GM21825 (cell line): ENCODE measurements around the gene FGGY.
"Not testable (repeated sequence)": the region's sequence is repeated elsewhere in the genome, so short reads cannot be mapped to it uniquely, and the experiment has no call there.

Source experiments
- ATAC-seq: cut with Tn5 transposase; IDR thresholded peaks from one replicate; pipeline ENCODE4 v1.9.1; 2021; ENCODE audit warnings: mild to moderate bottlenecking, moderate library complexity; ENCODE audit not compliant: unreplicated experiment

The FGGY gene, protein sequence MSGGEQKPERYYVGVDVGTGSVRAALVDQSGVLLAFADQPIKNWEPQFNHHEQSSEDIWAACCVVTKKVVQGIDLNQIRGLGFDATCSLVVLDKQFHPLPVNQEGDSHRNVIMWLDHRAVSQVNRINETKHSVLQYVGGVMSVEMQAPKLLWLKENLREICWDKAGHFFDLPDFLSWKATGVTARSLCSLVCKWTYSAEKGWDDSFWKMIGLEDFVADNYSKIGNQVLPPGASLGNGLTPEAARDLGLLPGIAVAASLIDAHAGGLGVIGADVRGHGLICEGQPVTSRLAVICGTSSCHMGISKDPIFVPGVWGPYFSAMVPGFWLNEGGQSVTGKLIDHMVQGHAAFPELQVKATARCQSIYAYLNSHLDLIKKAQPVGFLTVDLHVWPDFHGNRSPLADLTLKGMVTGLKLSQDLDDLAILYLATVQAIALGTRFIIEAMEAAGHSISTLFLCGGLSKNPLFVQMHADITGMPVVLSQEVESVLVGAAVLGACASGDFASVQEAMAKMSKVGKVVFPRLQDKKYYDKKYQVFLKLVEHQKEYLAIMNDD

DNA sequence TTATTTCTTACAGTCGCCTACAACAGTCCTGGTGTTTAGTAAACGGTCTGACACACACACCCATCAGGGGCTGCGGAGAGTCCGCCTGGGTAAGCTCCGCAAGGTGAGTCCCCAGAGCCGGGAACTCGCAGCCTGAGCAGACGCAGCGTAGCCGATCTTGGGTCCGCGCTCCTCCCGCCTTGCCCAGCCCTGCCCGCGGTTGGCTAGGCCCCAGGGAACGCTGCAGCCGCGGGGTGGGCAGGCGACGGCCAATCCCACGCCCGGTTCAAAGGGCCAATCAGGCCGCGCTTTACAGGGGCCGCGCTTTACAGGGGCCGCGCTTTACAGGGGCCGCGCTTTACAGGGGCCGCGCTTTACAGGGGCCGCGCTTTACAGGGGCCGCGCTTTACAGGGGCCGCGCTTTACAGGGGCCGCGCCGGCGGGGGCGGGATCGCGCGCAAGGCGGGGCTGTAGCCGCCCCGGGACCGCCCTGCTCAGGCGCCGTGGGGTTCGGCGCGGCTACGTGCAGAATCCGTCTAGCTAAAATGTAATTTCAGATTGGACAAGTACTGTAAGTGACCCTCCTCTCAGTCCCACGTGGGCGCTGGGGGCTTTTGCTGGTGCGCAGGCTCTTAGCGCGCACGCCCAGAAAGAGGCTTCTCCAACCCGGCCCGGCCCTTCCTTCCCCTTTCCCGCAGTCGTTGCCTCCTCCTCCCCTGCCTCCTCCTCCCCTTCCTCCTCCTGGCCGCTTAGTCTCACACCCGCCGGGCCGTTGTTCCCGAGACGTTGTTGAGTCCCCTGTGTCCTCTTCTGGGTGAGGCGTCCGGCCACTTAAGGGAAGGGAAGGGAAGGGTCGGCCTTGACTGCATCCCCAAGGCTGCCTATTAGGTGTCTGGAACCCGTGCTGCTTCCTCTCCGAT lies at the start of gene FGGY:
Gene FGGY, plus strand, starts transcription at position 737 of the 899 bp plus-strand sequence. CDS start 24,456 bp downstream, outside the sequence.
- ATAC-seq = peak; percentile 87

DNA sequence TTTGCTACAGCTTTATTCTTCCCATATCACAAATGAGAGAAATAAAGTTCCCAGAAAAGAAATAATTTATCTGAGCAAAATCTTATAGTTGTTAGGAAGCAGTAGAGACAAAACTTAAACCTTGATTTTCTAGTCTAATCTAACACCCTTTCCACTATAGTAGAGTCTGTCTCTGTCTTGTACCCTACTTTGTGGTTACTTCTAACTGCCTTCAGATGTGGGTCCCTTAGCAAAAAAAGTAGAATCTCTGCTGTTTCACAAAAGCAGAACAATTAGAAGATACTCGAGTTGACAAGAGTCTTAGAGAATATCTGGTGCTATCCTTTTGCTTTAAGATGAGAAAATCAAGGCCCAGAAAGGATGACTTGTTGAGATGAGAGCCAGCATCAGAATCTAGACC lies 48.1 kb upstream of the FGGY start:
- ATAC-seq = no peak

DNA sequence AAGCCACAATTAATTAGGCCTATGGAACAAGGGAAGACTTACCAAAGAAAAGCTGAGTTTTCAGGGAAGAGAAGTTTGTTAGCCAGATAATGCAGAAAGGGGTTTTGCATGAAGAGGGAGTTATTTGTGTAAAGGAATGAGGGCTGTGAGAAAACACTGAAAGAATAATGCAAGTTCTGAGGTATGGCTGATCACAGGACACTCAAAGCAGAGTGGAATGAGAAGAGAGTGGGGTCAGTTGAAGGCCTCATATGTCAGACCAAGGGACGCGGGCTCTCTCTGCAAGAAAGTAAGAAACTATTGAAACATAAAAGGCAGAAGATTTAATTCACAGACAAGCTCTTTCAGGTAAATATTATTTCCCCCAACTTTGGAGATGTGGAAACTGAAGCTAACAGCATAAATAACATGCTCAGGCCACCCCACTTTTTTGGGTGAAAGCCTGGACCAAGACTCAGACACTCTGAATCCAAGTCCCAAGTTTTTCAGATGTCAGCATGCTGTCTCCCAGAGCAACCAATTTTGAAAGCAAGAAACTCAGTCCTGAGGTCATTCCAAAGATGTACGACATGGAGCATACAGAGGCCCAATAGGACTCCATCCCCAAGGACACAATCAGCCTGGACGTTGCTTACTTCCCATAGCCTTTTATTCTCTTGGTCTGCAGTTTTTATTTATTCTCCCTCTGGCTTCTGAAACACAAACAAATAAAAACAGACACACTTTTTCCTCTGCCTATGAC lies 47.3 kb upstream of the FGGY start:
- no peak for ATAC-seq

DNA sequence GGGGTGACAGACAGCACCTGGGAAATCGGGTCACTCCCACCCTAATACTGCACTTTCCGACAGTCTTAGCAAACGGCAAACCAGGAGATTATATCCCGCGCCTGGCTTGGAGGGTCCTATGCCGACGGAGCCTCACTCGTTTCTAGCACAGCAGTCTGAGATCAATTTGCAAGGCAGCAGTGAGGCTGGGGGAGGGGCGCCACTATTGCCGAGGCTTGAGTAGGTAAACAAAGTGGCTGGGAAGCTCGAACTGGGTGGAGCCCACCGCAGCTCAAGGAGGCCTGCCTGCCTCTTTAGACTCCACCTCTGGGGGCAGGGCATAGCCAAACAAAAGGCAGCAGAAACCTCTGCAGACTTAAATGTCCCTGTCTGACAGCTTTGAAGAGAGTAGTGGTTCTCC lies 45.8 kb upstream of the FGGY start:
- ATAC-seq = not testable (repeated sequence)

DNA sequence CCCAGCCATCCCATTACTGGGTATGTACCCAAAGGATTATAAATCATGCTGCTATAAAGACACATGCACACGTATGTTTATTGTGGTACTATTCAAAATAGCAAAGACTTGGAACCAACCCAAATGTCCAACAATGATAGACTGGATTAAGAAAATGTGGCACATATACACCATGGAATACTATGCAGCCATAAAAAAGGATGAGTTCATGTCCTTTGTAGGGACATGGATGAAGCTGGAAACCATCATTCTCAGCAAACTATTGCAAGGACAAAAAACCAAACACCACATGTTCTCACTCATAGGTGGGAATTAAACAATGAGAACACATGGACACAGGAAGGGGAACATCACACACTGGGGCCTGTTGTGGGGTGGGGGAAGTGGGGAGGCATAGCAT lies 40.5 kb upstream of the FGGY start:
- not testable (repeated sequence) for ATAC-seq

DNA sequence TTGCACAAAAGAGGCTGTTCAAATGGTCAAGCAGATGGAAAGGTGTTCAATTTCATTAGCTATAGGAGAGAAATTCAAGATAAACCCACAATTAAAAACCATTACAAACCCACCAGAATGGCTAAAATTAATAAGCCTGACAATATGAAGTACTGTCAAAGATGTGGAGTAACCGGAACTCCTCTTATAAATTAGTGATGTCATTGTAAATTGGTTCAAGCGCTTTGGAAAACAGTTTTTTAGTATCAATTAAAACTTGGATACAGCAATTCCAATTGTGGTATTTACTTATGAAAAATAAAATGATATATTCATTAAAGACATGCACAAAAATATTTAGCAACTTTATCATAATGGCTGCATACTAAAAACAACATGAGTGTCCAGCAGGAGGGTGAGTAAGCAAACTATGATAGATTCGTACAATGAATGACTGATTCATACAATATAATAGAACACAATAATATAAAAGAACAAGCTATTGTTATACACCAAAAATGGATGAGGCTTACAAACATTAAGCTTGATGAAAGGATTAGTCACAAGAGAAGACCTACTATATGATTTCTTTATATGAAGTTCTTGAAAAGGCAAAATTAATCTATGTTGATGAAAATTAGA lies 38.4 kb upstream of the FGGY start:
- no peak for ATAC-seq

DNA sequence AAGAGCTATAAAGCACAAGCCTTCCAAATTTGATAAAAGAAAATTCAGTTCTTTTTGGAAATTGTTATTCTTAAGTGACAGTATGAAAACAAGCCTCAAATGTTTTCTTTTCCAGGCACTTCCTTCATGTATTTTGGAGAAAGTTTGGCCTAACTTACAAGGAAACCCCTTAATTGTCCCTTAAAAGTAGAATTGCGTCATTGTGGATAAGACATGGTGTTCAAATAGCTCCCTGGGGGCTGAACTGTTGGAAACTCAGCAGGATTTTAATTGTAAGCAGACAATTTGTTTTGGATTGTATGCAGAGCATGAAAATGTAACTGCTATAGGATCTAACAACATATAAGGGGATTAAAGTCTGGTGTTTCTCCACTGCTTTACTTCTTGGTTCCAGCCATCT lies 35.4 kb upstream of the FGGY start:
- ATAC-seq = no peak

DNA sequence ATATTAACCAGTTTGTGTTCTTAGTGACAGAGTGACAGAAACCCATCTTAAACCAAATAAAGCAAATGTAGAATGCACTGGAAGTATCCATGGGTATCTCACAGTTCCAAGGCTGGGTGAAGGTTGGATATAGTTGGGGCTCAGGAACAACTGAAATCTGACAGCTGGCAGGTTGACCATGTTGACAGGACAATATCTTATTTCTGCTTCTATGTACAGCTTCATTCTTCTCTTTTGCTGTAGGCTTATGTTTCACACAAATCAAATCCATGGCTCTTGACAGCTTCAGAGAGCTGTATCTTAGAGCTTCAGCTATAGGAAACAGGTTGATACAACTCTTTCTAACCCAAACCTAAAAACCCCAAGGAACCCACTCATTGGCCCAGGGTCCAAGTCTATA lies 34.3 kb upstream of the FGGY start:
- no peak for ATAC-seq

DNA sequence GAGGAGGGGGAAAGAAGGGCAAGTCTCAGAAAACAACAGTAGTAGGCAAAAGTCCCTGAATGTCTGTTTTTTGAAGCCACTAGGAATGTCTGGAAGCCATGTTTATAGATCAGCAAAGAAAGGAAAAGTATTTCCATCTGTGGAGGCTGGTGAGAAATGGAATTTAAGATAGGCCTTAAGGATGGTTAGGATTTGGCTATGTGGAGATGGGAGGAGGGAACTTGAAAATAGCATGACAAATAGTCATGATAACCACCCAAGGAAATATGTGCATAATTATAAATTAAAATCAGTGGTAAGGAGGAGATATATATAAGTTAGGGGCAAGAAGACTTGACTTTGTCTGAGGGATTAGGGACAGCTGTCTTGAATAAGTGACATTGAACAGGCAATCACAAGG lies 33.8 kb upstream of the FGGY start:
- no peak for ATAC-seq

DNA sequence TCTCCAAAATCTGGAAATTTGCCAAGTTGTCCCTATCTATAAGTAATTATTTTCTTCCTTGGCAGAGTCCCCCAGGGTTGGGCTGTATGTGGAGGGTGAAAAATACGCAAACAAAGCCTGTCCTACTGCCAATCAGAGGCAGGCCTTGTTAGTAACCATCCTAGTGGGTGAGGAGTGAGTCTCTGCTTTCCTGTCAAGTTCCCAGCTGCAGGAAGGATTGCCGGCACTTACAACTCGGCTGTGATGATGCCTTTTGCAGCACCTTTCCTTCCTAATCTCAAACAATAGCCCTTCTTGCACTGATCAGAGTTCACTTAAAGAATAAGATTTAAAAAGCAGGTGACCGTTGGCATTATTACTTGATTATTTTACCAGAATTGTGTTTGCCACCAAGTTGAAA lies 31.3 kb upstream of the FGGY start:
- ATAC-seq = no peak

DNA sequence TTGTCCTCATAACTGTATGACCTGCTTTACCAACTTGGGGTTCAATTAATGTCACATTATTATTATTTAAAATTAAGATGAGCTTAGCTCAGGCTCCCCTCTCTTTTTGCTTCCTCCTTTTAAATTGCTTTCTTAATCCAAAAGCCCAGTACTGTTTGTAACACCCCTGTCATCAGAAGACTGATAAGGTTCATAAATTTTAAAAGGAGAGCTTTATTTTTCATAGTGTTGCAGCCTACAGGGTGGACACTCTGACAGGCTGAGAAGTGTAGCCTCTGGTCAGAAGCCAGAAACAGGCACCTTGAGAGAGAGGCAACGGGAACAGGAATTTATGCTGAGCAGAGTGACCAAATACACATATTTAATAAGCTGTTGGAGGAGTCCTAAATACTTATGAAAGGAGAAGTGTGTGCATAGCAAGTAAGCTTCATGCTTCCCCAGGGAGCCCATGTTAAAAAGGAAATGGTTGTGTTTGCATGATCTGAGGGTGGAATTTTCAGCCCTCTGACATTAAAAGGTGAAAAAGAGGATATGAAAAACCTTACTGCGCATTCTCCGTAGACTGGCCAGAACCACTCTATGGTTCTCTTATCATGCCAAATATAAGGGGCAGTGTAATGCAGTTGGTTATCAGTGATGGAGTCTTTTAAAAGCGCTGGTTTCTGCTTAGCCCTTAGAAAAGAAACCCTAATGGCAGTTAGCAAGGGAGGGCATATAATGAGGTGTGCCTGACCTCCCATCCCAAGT lies 30.5 kb upstream of the FGGY start:
- peak; percentile 79 for ATAC-seq

DNA sequence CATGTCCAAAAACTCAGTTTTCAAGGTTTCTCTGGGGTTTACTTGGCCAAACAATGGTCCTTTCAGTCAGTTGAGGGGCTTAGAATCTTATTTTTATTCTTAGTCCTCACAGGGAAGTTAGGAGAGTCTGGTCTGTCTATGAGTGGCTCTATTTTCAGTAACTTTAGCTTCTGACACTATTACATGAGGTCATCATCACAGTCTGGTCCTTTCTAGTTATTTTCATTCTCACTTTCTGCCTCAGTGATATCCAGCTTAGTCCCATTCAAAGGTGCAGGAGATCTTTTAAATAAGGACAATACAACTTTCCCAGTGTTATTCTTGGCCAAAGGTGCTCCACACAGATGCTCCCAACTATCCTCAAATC lies 30.0 kb upstream of the FGGY start:
- peak; percentile 39 for ATAC-seq

DNA sequence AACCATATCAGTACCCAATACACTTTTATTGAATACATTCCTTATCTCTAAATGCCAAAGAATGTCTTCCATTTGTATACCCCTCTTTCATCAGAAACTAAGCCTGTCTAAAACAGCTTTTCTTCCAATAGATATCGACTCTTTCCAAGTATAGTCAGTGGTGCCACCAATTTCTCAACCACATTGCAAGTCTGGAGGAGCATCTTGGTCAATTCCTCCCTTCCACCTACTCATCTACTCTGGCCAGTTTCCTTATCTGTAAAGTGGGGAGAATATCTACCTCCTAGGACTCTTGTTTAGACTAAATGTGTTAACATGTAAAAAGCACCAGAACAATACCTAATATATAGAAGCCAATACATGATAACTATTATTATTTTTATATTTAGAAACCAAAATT lies 28.5 kb upstream of the FGGY start:
- ATAC-seq = no peak

DNA sequence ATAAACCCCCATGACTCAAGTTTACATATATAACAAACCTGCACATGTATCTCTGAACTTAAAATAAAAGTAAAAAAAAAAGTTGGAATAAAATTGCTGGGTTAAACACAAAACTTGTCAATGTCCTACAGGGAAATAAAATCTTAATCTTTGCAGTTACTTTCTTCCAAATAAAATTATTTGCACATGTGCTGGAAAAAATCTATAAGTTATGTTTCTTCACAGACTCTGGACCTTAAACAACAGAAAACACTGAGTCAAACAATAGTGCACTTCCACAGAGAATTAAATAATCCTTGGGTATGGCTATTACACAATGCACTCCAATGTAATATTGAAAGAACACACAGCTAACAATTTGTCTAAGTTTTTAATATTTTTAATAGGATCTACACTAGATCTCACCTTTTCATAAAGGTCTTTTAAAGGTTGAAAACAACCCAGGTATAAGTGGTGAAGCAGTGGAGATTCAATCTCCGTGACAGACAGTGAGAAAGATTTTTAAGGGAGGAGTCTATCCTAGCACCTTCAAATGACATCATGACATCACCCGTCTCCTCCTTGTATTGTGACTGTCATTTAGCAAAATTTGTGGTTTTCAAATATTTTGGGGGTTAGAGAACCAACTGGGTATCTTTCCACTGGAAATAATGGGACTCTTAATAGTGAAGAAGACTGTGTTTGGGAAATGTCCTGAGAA lies 25.2 kb upstream of the FGGY start:
- no peak for ATAC-seq

DNA sequence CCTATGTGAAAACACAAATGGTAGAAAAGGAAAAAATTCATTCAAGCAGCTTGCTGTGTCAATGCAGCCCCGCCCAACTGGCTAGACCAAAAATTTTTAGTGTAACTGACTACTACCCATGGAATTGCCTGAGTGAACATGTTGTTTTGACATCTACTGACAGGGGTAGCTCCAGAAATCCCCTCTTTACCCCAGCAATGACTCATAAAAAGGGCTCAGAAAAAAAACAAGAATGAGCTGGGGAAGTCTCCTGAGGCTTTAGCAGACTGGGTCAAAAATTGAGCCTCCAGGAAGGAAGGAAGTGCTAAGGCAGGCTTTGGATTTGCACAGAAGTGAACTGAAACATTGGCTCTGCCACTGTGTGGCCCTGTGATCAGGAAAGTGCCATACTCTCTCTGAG lies 24.4 kb upstream of the FGGY start:
- ATAC-seq = peak; percentile 75

DNA sequence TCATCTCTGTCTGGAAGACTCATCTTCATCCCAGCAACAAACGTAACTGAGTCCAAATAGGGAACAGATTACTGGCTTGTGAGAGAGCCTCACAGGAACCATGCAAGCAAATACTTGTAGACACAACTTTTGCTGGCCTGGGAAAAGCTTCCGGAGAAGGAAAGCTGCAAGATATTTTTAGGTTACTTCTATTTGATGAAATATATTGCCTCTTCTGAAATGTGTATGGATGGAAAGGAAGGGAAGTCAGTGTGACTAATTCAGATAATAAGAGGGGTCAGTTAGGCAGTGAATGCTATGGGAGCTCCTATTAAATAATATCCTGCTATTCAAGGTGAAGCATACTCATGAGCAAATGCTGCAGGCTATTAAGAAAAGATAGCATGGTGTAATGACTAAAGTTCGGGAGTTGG lies 20.4 kb upstream of the FGGY start:
- ATAC-seq = no peak

DNA sequence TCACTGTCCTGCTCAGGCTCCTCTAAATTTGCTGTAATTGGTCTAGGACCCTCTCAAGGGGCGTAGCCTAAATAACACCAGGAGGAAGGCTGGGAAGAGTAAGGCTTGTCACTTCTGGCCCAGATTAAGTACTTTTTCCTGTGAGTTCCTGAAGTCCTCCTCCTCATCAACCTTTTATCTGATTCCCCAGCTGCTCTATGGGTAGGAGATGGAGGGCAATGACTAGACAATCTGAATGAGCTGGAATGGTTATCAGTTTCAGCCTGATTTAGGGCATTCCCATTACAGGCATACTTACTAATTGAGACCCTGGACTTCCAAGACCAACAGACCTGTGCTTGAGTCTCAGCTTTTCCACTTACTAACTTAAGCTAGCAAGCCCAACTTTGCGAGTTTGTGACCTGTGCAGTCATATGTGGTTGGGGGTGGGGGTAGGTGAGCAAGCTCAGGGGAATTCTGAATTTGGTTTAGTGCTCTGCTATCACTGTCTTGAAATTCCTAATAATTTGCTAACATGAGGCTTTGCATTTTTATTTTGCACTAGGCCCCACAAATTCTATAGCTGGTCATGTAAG lies 18.0 kb upstream of the FGGY start:
- ATAC-seq = no peak

DNA sequence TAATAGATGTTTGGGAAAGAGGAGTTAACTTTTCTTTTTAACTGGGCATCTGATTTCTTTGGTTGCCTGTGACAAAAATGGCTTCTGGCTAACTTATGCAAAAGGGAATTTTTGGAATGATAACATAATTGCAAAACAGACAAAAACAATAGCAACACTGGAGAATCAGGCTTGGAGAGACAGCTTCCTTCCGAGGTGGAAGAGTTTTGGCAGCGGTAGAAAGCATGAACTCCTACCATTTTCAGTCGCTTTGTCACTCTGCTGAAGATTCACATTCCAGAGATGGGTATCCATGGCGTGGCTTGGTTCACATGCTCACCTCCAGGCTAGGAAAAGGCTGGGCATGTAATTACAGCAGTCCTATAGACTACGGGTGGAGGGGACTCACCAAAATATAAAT lies 17.2 kb upstream of the FGGY start:
- no peak for ATAC-seq

DNA sequence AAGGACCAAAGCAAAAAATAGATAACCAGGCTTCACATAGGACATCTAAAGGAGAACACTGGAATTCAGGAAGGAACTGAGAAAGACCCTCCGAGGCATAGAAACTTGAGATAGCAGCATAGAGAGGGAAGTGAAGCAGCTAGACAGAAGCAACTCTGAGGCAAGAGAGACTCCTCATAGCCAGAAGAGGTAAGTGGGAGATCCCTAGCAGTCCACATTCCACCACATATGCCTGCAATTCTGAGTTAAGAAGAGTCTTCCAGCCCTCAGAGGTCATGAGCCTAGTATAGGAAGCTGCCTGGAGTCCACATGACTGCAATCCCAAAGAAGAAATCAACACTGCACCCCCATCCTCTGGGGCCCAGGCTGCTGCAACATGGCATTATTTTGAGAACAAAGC lies 13.9 kb upstream of the FGGY start:
- ATAC-seq = no peak
